OCI-LY7 (cell line): ENCODE data around the gene SPACDR. TPM values are rescaled to one million over a fixed set of nuclear protein-coding genes. Genes with fewer than 3 reads are reported as not detected.

Experiments used
- BruUV-seq: library from RNA; stranded (reverse); fragments of 400-500 nt; replicated peaks from 2 replicates; lab custom pipeline; 2021; lab: Mats Ljungman, UMichigan
- CTCF ChIA-PET: fragments of 300-600 bp; sonication (Branson Sonifier 250); formaldehyde crosslinking; loops from one replicate; lab custom pipeline; 2022; ENCODE audit warnings: antibody characterized with exemption; ENCODE audit not compliant: unreplicated experiment; lab: Charles Lee
- POLR2A ChIA-PET: fragments of 300-600 bp; sonication (Branson Sonifier 250); formaldehyde crosslinking; loops from one replicate; lab custom pipeline; 2022; ENCODE audit warnings: antibody characterized with exemption; lab: Charles Lee
- DNase-seq: peaks from one replicate; pipeline ENCODE4 v3.0.0-alpha.2; 2015; ENCODE audit warnings: low spot score
- H2AFZ ChIP-seq: fragments of 200-600 bp; sonication (generic), shearing (Covaris generic); 2 replicates; pipeline ENCODE4 v1.6.1; 2014; ENCODE audit warnings: mild to moderate bottlenecking, antibody characterized with exemption, low read length, moderate library complexity
- H3K27ac ChIP-seq: fragments of 200-600 bp; sonication (generic); 2 replicates; pipeline ENCODE4 v1.5.1; 2014; ENCODE audit warnings: mixed run types, low read depth, mild to moderate bottlenecking, moderate library complexity, low read length, inconsistent platforms; ENCODE audit not compliant: poor library complexity, severe bottlenecking
- H3K36me3 ChIP-seq: fragments of 200-600 bp; sonication (generic); 2 replicates; pipeline ENCODE4 v1.6.1; 2014; ENCODE audit warnings: mild to moderate bottlenecking, antibody characterized with exemption, low read length, moderate library complexity, mixed read lengths; ENCODE audit not compliant: insufficient read depth
- H3K4me1 ChIP-seq: fragments of 200-600 bp; sonication (generic); 2 replicates; pipeline ENCODE4 v1.5.1; 2014; ENCODE audit warnings: mild to moderate bottlenecking, low read length; ENCODE audit not compliant: insufficient read depth, poor library complexity, severe bottlenecking
- H3K4me2 ChIP-seq: fragments of 200-600 bp; sonication (generic); 2 replicates; pipeline ENCODE4 v1.6.1; 2014; ENCODE audit warnings: mild to moderate bottlenecking, low read length
- H3K4me3 ChIP-seq: fragments of 200-600 bp; sonication (generic); 2 replicates; pipeline ENCODE4 v1.5.1; 2014; ENCODE audit warnings: mild to moderate bottlenecking, low read depth, low read length; ENCODE audit not compliant: poor library complexity, severe bottlenecking
- H3K79me2 ChIP-seq: fragments of 200-600 bp; sonication (generic); 2 replicates; pipeline ENCODE4 v1.6.1; 2016; ENCODE audit warnings: low read depth, mild to moderate bottlenecking, low read length, moderate library complexity, mixed read lengths; ENCODE audit not compliant: insufficient read depth
- H3K9me2 ChIP-seq: fragments of 200-600 bp; sonication (generic); 2 replicates; pipeline ENCODE4 v1.6.1; 2016; ENCODE audit warnings: mild to moderate bottlenecking, low read length, mixed read lengths; ENCODE audit not compliant: insufficient read depth
- H3K9me3 ChIP-seq: fragments of 200-600 bp; sonication (generic); 2 replicates; pipeline ENCODE4 v1.6.1; 2014; ENCODE audit warnings: mild to moderate bottlenecking, mixed run types, low read length, mixed read lengths
- H4K20me1 ChIP-seq: fragments of 200-600 bp; sonication (generic); 2 replicates; pipeline ENCODE4 v1.6.1; 2014; ENCODE audit warnings: mild to moderate bottlenecking, antibody characterized with exemption, low read length, moderate library complexity, mixed read lengths; ENCODE audit not compliant: insufficient read depth
- EZH2phosphoT487 ChIP-seq: fragments of 200-600 bp; sonication (generic); IDR thresholded peaks from 2 replicates; pipeline ENCODE4 v1.6.1; 2018; ENCODE audit warnings: low read depth, borderline replicate concordance, mild to moderate bottlenecking, mixed run types, antibody characterized with exemption, low read length, moderate library complexity, mixed read lengths
- intact Hi-C: fragments of 100-400 bp; cut with micrococcal nuclease; formaldehyde crosslinking; loops from one replicate; pipeline ENCODE4 v1.10.0; 2022; ENCODE audit not compliant: unreplicated experiment
- total RNA-seq, 2 experiments: library from RNA; depleted of rRNA in 1 of 2; stranded (reverse); fragments of >200 nt in 1 of 2; shearing (Covaris generic) in 1 of 2; gene quantifications; 2 replicates each; pipeline ENCODE4 v1.2.3, GENCODE V29; 2014 to 2022
- TF ChIP-seq, protein P1 (sequence below): fragments of 200-600 bp; sonication (generic); conservative IDR thresholded peaks from 2 replicates; pipeline ENCODE4 v1.5.1; 2014; ENCODE audit warnings: mild to moderate bottlenecking, antibody characterized with exemption, low read length, moderate library complexity, mixed read lengths

The SPACDR gene
- total RNA-seq, 2 experiments from 2014 or later = 1.6 to 2.4 TPM

DNA sequence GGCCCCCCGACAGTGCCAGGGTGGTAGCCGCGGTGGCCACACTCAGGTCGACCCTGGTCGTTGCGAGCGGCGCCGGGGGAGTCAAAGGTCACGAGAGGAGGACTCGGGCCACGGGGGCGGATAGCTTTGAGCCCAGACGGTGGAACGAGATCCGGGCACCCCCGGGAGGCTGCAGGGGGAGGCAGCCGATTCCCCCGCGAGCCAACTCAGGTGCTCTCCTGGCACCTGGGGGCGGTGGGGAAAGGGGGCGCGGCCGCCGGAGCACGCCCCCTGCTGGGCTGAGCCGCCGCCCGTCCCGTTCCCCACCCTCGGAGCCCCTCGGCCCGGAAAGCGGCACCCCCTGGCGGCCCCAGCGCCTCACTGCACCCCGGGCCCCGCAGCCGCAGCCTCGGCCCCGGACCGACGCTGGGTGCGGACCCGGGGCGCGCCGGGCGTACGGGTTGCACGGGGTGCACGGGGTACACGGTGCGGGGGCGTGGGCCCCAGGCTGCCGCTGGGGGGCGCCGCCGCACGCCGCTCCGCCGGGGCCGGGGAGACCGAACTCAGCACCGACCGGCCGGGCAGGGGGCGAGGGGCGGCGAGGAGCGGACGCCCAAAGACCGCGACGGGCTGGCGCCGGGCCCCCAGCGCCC, 19.1 kb upstream of the SPACDR start:
- peak overlapping the region; percentile 70 for H3K4me3 ChIP-seq
- TF ChIP-seq, protein P1, sequence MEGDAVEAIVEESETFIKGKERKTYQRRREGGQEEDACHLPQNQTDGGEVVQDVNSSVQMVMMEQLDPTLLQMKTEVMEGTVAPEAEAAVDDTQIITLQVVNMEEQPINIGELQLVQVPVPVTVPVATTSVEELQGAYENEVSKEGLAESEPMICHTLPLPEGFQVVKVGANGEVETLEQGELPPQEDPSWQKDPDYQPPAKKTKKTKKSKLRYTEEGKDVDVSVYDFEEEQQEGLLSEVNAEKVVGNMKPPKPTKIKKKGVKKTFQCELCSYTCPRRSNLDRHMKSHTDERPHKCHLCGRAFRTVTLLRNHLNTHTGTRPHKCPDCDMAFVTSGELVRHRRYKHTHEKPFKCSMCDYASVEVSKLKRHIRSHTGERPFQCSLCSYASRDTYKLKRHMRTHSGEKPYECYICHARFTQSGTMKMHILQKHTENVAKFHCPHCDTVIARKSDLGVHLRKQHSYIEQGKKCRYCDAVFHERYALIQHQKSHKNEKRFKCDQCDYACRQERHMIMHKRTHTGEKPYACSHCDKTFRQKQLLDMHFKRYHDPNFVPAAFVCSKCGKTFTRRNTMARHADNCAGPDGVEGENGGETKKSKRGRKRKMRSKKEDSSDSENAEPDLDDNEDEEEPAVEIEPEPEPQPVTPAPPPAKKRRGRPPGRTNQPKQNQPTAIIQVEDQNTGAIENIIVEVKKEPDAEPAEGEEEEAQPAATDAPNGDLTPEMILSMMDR = peak; percentile 90
- no peak for TF ChIP-seq EZH2phosphoT487
- no TSS peak for BruUV-seq
- ChIA-PET CTCF (no interaction called here), POLR2A (no interaction called here)
- peaks cover 18% of the 10 kb centered on the region for H3K4me1 ChIP-seq
- H3K27ac ChIP-seq = no peak overlapping the region
- no peaks in the 10 kb centered on the region for H3K36me3 ChIP-seq
- H4K20me1 ChIP-seq = no peaks in the 10 kb centered on the region
- peak; percentile 83 for DNase-seq
- H3K9me3 ChIP-seq = no peaks in the 10 kb centered on the region
- H3K79me2 ChIP-seq = peaks cover 7% of the 10 kb centered on the region; the same call in 1 of the 2 replicates
- intact Hi-C loops = loop anchor here (2.0 kb wide), 1 partner anchor 14 kb away; no protein-coding TSS in a partner anchor
- no peaks in the 10 kb centered on the region for H3K9me2 ChIP-seq
- peak overlapping the region; percentile 41 for H2AFZ ChIP-seq
- peak overlapping the region; percentile 99 for H3K4me2 ChIP-seq

DNA sequence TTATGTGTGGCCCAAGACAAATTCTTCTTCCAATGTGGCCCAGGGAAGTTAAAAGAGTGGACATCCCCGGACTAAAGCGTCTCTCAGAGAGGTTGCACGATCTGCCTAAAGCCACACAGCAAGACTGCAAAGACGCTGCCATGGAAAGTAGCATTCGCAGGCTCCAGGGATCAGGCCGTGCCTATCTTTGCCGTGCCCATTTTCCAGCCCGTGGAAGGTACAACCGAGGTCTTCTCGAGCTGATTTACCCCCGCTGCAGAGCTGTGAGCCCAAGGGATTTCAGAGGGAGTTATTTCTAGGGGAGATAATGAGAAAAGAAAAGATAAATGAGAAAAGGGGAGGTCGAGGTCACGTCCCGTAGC, 18.6 kb upstream of the SPACDR start:
- BruUV-seq = no TSS peak
- TF ChIP-seq EZH2phosphoT487 = no peak
- TF ChIP-seq, protein P1 = no peak
- Histone ChIP-seq H2AFZ (peak overlapping the region; percentile 41; the same call in 1 of the 2 replicates), H3K4me2 (peak overlapping the region; percentile 99), H3K9me3 (no peaks in the 10 kb centered on the region), H4K20me1 (no peaks in the 10 kb centered on the region), H3K4me1 (peaks cover 18% of the 10 kb centered on the region), H3K79me2 (peaks cover 12% of the 10 kb centered on the region), H3K36me3 (no peaks in the 10 kb centered on the region), H3K4me3 (peak overlapping the region; percentile 70), H3K27ac (no peak overlapping the region), H3K9me2 (no peaks in the 10 kb centered on the region)
- CTCF ChIA-PET = no interaction called here
- intact Hi-C loops = loop anchor here (2.0 kb wide), 1 partner anchor 14 kb away; no protein-coding TSS in a partner anchor
- POLR2A ChIA-PET = interaction anchor here (0.7 kb wide), 1 partner anchor 213 kb away, joined by 4 read pairs; no protein-coding TSS in a partner anchor
- no peak for DNase-seq

DNA sequence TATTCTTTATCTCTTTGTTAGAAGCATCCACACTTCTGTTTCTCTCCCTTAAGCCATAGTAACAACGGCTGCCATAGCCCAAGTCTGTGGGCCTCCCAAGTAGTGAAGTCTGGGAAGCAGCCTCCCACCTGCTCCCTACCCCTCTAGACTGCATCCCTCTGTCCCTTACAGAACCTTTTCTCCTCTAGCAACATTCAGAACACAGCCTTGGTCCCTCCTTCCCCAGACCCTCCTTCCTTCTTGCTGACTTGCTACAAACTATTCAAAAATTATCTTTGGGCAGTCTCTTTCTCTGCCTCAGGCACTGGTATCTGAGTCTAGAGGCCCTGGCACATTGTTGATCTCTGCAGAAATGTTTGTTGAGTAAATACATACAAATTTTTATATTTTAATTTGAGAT, 17.4 kb upstream of the SPACDR start:
- no peaks in the 10 kb centered on the region for H3K9me2 ChIP-seq
- ChIA-PET POLR2A (interaction anchor here (0.8 kb wide), 1 partner anchor 11 kb away, joined by 3 read pairs; no protein-coding TSS in a partner anchor), CTCF (no interaction called here)
- DNase-seq = no peak
- no peak for TF ChIP-seq EZH2phosphoT487
- TF ChIP-seq, protein P1 = no peak
- intact Hi-C loops = no loop called here
- H3K4me2 ChIP-seq = no peak overlapping the region
- peaks cover 11% of the 10 kb centered on the region for H3K36me3 ChIP-seq
- no peak overlapping the region for H2AFZ ChIP-seq
- H3K9me3 ChIP-seq = no peaks in the 10 kb centered on the region
- H4K20me1 ChIP-seq = peaks cover 4% of the 10 kb centered on the region; the same call in 1 of the 2 replicates
- peaks cover 26% of the 10 kb centered on the region for H3K4me1 ChIP-seq
- no peak overlapping the region for H3K4me3 ChIP-seq
- peaks cover 24% of the 10 kb centered on the region for H3K79me2 ChIP-seq
- no peak overlapping the region for H3K27ac ChIP-seq
- no TSS peak for BruUV-seq
